NK-92 (cell line): Measurements from ENCODE around the gene ARMC8.

Source experiments
- DNase-seq: peaks from one replicate; lab custom pipeline; 2025; ENCODE audit not compliant: unreplicated experiment; lab: John Stamatoyannopoulos, UW

Gene ARMC8

GRCh38 chr3:138241676-138242075, 54.6 kb downstream of the ARMC8 start:
- no peak for DNase-seq

DNA sequence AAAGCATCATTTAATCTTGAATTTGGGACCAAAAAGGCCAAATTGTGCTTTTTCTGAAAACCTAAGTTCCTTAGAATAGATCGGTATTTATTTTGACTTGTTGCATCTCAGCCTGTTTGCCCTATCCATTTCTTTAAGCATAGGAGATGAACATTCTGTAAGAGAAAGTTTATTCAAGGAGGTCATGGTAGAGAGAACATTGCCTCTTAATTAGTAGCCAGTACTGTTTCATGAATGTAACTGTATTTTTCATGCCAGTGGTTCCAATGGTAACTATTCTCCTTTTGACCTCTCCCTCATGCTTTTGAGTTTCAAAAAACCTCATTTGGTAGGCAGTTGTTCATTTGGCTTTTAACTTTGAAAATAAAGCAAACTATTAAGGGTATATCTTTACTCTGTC, 55.4 kb downstream of the ARMC8 start:
- no peak for DNase-seq

DNA sequence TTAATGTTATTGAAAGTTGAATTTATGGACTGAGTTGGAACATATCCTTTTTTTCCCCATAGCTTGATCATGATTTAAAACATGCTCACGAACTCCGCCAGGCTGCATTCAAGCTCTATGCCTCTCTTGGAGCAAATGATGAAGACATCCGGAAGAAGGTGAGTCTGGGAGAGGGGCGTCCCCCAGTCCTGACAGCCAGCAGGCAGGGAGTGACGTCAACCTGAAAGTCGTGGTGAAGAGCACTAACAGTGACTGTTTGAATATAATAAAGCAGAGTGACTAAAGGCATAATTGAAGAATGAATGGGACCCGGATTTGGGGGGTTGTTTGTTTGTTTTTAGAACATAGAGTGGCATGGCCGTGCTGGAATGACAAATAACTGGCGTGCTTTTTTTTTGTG, 57.9 kb downstream of the ARMC8 start:
- DNase-seq, result no peak

DNA sequence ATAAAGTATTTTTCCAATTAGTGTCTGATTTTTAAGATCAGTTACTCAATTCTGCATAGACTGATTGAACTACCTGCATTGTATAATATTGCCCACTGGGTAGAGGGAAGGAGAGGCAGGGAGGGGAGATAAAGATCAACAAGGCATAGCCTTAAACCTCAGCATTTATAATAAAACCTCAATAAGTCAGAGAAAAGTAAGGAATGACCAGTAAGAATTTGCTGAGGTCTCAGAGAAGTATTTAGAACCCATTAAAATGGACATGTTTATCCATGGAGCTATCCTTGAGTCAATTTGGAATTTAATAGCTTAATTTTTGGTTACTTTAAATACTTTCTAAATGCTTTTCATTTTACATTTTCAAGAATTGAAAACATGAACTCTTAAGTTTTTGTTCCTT, 62.5 kb downstream of the ARMC8 start:
- DNase-seq, result no peak

- DNase-seq, result no peak
These were observed 66.5 kb downstream of the ARMC8 start for GRCh38 chr3:138253609-138254008.

DNA sequence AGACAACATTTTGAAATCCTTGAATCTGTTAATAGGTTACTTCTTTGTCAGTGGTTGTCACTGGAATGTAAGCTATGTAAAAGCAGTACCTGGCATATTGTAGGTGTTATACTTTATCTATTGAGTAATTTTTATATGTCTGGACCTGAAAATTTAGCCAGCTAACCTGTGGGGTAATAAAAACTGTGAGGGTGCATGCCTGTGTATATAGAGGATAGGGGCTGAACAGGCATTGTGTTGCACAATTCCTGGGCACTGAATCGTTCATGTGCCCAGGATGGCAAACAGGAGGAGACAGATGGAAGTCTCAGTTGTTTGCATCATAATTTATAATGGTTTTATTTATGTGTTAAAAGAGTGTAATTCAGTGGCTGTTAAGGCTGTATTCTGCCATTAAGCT, 67.1 kb downstream of the ARMC8 start:
- DNase-seq, result no peak

GRCh38 chr3:138256022-138256421, 68.9 kb downstream of the ARMC8 start:
- no peak for DNase-seq

- no peak for DNase-seq
These were observed 70.9 kb downstream of the ARMC8 start for GRCh38 chr3:138257986-138258385.

GRCh38 chr3:138259126-138259525, 72.0 kb downstream of the ARMC8 start:
- no peak for DNase-seq

- DNase-seq, result no peak
These were observed 73.5 kb downstream of the ARMC8 start for GRCh38 chr3:138260611-138261010.

DNA sequence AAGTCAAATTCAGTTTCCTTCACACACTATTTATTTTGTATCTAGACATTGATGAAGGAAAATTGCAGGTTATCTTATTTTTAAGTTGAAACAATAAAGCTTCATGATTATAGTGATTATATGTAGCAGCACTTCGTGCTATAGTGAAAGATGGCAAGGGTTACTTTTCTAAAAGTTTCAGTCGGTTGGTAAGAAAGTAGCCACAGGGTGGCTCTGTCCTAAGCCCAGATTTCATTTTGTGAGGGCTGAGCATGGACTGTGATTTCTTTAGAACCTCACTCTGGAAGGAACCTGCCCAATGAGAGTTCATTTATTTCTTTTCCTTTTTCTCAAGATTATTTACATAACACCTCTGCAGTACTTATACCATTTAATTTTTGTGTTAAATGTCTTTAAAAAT, 76.0 kb downstream of the ARMC8 start:
- DNase-seq, result no peak

GRCh38 chr3:138265745-138266144, 78.6 kb downstream of the ARMC8 start:
- no peak for DNase-seq

- DNase-seq, result no peak
These were observed 80.0 kb downstream of the ARMC8 start for GRCh38 chr3:138267083-138267482.

GRCh38 chr3:138270245-138270644, 83.1 kb downstream of the ARMC8 start:
- no peak for DNase-seq

GRCh38 chr3:138271189-138271794, 84.2 kb downstream of the ARMC8 start:
- DNase-seq, result no peak

DNA sequence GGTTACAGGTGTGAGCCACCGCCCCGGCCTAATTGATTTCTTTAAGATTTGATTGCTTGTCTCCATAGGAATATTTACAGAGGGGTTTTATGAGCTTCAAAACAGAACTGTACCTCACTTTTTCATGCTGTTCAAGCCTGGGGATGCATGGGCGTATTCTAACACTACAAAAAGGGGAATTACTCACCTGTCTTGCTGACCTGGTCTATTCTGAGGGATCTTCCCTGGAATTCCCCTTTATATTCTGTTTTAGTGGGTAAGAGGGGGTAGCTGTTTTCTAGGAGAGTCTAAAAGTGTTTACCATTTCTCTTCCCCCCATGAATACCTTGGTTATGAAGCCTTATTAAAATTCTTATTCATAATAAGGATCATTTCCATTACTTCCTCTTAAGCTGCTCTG, 94.5 kb downstream of the ARMC8 start:
- DNase-seq, result no peak

- no peak for DNase-seq
These were observed 95.7 kb downstream of the ARMC8 start for GRCh38 chr3:138282836-138283235.

DNA sequence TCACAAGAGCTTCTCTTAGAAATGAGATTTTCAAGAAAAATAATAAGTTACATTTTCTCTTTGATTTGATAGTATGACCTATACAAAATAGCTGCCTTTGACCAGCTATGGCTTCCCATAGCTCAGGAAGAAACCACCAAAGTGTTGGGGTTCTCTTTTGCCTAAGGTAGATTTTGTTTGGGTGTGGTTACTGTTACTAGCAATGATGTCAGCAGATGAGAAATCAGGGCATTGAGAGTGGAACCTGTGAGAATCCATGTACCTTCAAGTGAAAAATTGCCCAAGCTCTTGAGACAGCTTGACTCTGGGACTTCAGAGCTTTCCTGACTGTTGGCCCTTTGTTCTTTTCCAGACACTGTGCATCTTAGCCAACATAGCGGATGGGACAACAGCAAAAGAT, 97.0 kb downstream of the ARMC8 start:
- no peak for DNase-seq

DNA sequence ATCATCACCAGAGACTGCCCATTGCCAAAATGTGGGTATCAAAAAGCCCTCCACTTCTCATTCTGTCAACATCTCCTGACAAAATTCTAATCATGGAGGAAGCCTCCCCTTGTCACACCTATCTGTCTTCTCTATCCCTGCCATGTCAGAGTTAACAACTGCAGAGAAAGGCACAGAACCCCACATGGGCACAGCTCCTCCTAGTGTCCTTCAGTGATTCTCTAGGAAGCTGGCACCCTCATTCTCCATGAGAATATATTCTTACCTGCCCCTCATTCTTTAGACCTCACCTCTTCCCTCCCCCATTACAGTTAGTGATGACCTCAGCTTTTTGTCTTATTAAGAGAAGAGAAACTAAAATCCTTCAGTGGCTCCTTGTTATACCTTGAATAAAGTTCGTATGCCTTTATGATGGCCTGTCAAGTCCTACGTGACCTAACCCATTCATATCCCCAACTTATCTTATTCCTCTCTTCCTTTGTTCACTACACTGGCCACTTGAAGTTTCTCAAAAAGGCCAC, 97.9 kb downstream of the ARMC8 start:
- no peak for DNase-seq

- no peak for DNase-seq
These were observed 102.2 kb downstream of the ARMC8 start for GRCh38 chr3:138289260-138289659.

- no peak for DNase-seq
These were observed 102.6 kb downstream of the ARMC8 start for GRCh38 chr3:138289701-138290100.

- DNase-seq, result no peak
These were observed 109.5 kb downstream of the ARMC8 start for GRCh38 chr3:138296639-138297038.

DNA sequence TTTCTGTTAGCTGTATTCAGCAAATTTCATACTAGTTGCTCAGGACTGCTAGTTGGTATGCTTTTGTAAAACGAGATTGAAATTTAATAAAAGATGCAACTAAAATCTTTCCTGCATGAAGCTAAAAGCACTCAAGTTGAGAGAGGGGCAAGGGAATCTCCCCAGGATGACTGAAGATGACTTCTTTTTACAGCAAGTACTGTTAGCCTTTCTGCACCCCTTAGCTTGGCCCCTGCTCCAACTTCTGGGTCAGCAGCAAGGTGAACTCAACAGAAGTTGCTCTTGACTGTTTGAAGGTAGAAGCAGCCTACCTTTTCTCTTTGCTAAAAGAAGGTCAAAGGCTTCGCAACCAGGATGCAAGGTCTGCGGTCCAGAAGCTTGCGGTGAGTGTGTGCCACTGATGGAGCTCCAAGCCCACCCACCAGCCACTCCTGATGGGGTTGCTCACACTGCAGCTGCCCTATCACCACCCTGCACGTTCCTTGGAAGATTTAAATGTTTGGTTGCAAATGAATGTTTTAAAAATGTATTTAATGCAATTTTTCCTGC, 110.0 kb downstream of the ARMC8 start:
- no peak for DNase-seq
